GM21786 (cell line): Measurements from ENCODE around the gene MLEC.

Experiments
- ATAC-seq: cut with Tn5 transposase; IDR thresholded peaks from one replicate; pipeline ENCODE4 v1.9.1; 2021; ENCODE audit not compliant: unreplicated experiment

MLEC gene, protein sequence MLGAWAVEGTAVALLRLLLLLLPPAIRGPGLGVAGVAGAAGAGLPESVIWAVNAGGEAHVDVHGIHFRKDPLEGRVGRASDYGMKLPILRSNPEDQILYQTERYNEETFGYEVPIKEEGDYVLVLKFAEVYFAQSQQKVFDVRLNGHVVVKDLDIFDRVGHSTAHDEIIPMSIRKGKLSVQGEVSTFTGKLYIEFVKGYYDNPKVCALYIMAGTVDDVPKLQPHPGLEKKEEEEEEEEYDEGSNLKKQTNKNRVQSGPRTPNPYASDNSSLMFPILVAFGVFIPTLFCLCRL

GRCh38 chr12:120686690-120687577 lies at the start of gene MLEC:
Gene MLEC, plus strand, starts transcription at chr12:120687149. Its CDS starts 148 bp downstream, at chr12:120687297.
- ATAC-seq = peak; percentile 59

DNA sequence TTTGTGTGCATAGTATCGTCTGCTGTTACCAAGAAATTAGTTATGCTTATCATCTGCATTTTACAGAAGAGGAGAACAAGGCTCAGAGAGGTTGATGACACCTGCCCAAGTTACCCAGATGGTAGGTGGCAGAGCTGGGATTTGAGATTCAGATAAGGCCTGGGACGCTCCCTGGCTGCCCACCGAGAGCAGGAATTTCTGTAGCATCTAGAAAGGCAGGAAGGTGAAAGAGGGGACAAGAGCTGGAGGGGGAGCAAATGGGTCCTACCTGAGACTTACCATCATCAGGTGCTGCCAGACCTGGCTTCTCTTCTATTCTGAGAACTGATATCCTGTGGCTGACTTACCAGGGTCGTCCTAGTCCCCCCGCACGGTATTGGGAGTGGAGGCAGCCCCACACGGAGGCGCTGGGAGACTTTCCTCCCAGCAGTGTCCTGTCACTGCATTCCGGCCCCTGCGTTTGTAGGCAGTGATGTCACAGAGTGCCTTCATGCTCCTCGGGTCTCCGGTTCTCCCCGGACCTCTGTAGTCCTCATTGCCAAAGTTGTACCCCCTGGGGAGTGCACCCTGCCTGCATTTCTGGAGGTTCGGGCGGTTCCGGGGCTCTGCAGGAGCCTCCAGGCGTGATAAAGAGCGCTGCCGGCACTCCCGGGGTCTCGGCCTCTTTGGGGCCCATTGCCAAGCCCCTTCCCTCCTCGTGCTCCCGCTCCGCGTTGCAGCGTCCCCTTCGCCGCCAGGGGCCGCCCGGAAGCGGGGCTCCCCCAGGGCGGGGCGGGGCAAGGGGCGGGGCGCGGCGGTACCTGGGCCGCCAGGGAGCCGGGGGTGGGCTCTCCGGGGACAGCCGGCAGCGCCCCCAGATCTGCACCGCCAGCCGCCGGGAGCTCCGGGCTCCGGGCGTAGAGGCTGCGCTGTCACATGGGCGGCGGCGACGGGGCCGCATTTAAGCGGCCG lies 46.9 kb upstream of the MLEC start, which contains the start of gene CABP1:
Gene CABP1, plus strand, starts transcription at position 856 of the 951 bp plus-strand sequence. Its CDS starts 60 bp downstream, at position 916.
- peak; percentile 68 for ATAC-seq

- ATAC-seq = no peak
These were observed 45.8 kb upstream of the MLEC start for GRCh38 chr12:120640861-120641833.

DNA sequence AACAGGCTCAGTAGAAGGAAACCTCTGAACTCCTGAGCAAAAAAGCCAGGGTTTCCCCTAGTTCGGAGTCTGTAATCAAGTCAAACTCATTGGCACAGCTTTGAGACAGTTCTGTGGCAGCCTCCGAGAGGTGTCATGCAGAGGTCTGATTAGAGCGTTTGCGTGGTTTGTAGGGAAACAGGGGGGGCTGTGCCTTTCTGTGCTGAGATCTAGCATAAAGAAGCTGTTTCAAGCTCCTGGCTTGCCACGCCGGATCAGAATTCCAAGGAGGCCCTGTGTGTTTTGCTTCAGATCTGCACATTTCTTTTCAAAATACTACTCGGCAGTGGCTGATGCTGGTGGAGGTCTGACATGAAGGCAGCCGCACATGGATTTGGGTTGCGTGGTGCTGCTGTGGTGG lies 44.8 kb upstream of the MLEC start:
- ATAC-seq = no peak

- no peak for ATAC-seq
These were observed 44.1 kb upstream of the MLEC start for GRCh38 chr12:120642826-120643225.

DNA sequence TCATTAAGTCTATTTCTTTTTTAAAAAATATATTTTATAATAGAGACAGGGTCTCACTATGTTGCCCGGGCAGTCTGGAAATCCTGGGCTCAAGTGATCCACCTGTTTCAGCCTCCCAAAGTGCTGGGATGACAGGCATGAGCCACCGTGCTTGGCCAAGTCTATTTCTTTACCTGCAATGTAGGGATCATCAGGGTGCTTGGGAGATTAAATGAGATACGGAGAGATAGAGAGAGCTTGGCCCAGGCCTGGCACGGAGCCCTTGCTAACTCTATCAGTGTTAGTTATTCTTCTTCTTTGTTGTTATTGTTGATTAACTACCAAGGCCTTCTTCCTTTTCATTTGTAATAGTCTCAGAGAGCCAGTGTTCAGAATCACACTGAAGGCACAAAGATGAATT lies 43.4 kb upstream of the MLEC start:
- no peak for ATAC-seq

- no peak for ATAC-seq
These were observed 40.9 kb upstream of the MLEC start for GRCh38 chr12:120646044-120646443.

GRCh38 chr12:120647375-120647755 lies 39.6 kb upstream of the MLEC start:
- no peak for ATAC-seq

DNA sequence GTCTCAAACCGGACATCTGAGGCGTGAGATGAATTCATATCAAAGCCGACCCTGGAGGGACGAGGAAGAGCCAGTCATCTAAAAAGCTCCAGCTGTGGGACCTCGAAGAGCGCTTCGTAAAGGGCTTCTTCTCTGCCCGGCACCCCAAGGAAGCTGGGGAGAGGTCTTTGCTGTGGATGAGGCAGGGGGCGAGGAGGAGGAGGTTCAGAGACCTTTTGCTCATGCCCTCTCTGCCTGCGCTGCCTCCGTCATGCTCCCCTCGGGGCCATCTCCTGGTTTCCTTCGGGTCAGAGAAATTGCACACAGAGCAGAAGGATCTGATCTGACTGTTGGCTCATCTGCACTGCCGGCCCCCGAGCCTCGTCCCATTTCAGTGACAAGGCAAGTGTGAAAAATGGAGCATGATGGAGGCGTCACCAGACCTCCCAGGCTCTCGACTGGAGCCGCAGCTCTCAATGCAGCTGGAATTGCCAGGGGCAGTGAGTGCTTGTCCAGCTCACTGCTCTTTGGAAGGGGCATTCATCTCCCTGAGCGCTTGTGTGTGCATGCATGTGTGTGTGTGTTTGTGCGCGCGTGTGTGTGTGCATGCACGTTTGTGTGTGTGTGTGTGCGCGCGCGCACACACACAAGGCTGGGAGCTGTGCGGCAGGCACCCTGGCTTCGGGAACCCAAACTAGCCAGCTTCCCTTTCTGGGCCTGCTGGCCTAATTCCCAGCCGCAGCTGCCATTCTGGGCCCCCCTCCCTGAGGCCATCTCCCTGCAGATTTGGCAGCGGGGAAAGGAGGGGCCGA lies 37.3 kb upstream of the MLEC start:
- ATAC-seq = no peak

DNA sequence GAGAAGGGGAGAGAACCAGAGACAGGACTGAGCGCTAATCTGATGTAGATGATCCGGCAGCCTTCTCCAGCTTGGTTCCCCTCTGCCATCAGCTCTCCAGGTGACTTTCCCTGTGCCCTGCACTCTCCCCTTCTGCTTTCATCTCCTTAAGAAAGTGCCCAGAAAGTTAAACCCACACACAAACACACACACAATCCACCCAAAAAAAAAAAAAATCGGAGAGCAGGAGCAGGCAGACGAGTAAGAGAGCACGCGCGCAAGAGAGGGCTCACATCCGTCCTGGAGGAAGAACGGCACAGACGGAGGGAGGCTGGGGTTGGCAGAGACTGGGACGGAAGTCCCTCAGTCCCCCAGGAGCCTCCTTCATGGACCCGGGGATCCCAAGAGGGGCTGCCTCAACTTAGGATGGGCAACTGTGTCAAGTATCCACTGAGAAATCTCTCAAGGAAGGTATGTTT lies 36.7 kb upstream of the MLEC start:
- ATAC-seq = no peak

- no peak for ATAC-seq
These were observed 35.1 kb upstream of the MLEC start for GRCh38 chr12:120651821-120652220.

- no peak for ATAC-seq
These were observed 34.1 kb upstream of the MLEC start for GRCh38 chr12:120652656-120653435.

GRCh38 chr12:120653611-120654010 lies 33.3 kb upstream of the MLEC start:
- ATAC-seq = no peak

DNA sequence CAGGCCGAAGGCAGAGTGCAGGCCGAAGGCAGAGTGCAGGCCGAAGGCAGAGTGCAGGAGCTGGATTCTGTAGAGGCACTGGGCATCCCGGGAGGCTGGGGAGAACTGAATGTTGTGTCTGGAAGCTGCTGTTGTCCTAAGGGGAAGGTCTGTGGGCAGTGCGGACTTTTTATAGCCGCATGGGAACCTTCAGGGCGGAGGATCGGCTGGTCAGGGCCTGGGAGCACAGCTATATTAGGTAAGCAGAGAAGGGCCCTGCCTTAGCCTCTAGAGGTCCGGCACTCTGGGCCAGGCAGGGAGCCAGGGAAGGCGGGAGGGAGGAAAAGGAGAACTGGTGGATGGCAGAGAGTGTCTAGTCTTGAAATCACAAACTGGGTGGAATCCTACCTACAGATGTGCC lies 32.3 kb upstream of the MLEC start:
- no peak for ATAC-seq

DNA sequence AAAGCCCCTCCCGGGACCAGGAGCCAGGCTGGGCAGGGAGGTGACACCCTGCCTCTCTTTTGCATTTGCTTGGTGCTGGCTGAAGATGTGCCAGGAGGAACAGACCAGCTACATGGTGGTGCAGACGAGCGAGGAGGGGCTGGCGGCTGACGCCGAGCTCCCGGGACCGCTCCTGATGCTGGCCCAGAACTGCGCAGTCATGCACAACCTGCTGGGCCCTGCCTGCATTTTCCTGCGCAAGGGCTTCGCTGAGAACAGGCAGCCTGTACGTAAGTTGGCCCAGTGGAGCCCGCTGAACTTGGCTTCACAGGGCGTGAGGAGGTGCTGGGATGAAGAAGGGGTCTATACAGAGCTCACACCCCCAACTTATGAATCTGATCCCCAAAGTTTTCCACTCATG lies 30.9 kb upstream of the MLEC start:
- ATAC-seq = no peak

DNA sequence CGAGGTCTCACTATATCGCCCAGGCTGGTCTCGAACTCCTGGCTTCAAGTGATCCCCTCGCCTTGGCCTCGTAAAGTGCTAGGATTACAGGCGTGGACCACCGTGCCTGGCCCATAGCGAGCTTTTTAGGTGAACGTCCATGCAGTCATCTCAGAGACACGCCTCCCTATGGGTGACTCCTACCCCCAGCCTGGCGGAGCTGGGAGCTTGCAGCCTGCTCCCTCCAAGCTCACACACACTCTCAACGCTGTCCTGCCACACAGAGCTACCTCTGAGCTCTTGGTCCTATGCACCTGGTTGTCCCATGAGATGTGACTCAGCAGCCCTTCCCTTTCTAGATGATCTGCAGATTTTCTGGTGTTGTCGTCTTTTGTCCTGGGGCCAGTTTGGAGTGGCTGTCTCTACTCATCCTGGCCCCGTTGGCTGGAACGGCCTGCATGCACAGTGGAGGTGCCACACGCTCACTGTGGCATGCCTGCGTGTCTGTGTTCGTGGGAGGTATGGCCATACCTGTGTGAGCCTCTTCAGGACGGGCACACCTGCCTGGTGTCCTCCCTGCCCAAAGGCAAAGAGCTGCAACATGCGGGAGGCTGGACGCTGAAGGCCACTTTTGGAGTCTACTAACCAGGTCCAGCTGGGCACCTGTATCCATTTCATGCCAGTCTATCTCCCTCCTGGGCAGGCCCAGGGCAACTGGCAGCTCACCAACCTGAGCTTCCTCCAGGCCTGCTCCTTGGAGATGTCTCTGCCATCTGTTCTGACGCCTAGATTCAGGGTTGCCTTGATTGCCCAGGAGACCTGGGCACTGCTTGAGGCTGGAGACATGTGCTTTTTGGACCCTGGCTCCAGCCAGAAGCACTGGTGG lies 28.4 kb upstream of the MLEC start:
- no peak for ATAC-seq

DNA sequence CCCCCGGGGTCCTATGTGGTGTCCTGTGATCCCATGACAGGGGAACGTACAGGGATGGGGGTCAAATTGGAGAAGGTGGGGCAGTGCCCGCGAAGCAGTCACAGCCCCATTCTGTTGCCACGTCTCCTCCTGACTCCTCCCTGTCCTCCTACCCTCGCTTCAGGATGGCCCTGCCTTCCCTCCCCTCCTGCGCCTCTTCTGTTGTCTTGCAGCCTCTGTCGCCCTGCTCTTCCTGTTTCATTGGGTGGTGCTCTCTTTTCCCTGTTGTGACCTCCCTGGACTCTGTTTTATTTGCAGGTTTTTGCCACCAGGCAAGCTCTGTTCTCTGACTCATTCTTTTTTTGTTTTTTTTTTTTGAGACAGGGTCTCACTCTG lies 27.8 kb upstream of the MLEC start:
- ATAC-seq = no peak
